GM21717 (cell line): ENCODE results near the gene MTMR10.

Source experiments
- ATAC-seq: cut with Tn5 transposase; IDR thresholded peaks from one replicate; pipeline ENCODE4 v1.9.1; 2021; ENCODE audit warnings: mild to moderate bottlenecking, moderate library complexity; ENCODE audit not compliant: unreplicated experiment

The MTMR10 gene

GRCh38 chr15:30922480-30923311, 68.7 kb downstream of the MTMR10 start:
- ATAC-seq, result no peak

GRCh38 chr15:30921781-30922479, 69.5 kb downstream of the MTMR10 start:
- ATAC-seq, result no peak

- no peak for ATAC-seq
Measured at GRCh38 chr15:30921106-30921505, 70.3 kb downstream of the MTMR10 start.

DNA sequence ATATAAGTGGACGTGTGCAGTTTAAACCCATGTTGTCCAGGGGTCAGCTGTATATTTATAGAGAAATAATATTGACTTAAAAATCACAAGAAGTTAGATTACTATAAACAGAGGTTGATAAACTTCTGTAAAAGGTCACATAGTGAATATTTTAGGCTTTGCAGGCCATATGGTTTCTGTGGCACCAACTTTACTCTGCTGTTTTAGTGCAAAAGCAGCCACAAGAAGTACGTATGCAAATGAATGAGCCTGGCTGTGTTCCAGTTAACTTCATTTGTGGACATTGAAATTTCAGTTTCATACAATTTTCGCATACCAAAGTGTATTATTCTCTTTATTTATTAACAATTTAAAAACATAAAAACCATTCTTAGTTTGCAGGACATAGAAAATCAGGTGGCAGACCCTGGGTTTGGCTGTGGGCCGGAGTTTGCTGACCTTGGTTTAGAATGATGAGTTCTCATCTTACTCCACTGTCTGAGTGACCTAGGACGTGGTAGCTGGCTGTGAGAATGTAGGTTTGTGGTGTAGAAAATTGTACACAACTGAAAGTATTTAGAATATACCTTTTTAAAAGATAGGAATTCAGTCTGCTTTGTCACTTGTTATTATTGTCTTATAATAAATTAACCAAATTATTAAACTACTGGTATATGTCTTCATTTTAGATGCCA, 71.4 kb downstream of the MTMR10 start:
- no peak for ATAC-seq

DNA sequence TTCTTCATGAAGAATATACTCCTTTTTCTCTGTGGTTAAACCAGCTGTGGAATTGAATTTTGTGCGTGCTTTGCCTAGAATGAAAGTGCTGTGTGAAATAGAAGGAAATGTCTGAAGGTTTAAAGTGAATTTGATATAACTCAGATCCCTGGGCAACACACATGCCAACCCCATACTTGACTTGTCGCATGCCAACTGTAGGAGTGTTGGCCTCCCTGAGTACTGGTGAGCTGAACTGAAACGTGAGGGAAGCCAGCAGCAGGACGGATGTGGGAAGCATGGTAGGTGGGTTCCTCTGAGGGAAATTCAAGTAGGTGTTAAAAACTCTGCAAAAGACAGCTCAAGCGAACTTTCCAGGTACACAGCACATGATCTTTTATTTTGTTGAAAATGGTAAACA, 73.1 kb downstream of the MTMR10 start:
- ATAC-seq, result no peak

DNA sequence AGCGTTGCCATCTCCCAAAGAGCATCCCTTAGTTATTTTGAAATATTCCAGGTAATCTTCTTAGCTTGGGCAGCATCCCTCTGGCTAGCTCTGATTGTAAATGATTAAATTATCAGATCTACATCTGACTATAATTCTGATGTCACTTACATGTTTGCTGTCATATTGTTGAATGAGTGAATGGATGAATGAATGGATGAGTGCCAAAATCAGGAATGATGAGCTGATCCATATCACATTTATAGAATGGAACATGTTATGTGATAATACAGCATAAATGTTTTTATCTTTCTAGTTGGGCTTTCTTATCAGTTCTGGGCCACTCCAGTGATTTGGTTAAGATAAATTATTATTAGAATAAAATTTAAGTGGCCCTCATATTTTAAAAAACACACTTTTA, 73.8 kb downstream of the MTMR10 start:
- no peak for ATAC-seq

- no peak for ATAC-seq
Measured at GRCh38 chr15:30917013-30917412, 74.4 kb downstream of the MTMR10 start.

GRCh38 chr15:30913761-30914160, 77.7 kb downstream of the MTMR10 start:
- no peak for ATAC-seq

GRCh38 chr15:30906366-30906765, 85.1 kb downstream of the MTMR10 start:
- no peak for ATAC-seq

GRCh38 chr15:30905821-30906220, 85.6 kb downstream of the MTMR10 start:
- ATAC-seq, result no peak

- ATAC-seq, result no peak
Measured at GRCh38 chr15:30904812-30905211, 86.6 kb downstream of the MTMR10 start.

GRCh38 chr15:30903497-30904187, 87.8 kb downstream of the MTMR10 start, which contains the start of gene FAN1:
FAN1 (plus strand) TSS chr15:30903915; CDS start chr15:30904664, 749 bp downstream.
- ATAC-seq, result peak; percentile 86

GRCh38 chr15:30901889-30902288, 89.5 kb downstream of the MTMR10 start:
- no peak for ATAC-seq

DNA sequence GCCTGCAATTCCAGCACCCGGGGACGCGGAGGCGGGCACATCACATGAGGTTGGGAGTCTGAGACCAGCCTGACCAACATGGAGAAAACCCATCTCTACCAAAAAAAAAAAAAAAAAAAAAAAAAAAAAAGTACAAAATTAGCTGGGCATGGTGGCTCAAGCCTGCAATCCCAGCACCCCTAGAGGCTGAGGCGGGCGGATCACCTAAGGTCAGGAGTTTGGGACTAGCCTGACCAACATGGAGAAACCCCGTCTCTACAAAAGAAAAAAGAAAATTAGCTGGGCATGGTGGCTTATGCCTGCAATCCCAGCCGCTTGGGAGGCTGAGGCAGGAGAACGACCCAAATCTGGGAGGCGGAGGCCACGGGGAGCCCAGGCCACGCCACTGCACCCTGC, 95.2 kb downstream of the MTMR10 start:
- no peak for ATAC-seq

- no peak for ATAC-seq
Measured at GRCh38 chr15:30895461-30896210, 95.8 kb downstream of the MTMR10 start.

DNA sequence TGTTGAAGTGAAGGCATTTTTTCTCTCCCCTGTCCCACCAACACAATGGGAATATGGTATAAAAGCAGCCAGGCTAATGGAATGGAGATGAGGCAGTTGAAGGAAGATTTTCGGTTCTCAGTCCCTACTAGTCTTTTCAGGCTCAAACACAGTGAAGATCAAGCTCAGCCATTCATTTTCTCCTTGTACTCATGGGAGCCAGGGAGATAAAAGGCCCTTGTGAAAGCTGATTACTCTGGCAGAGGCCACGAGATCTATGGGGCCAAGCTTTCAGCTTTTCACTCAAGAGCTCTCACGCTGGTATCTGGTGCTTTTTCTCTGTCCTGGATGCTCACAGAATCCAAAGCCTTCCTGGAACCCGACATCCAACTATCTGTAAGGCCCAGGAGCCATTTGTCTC, 102.2 kb downstream of the MTMR10 start:
- ATAC-seq, result no peak
